ENCODE results near the gene CBX7.

GRCh38 chr22:39117585-39118191, 34.8 kb downstream of the CBX7 start:
- TF ChIP-seq SRF (IDR thresholded peaks at IDR 0.05; ENCODE audit: low read depth, low read length) (no peak), ATF3 (IDR thresholded peaks at IDR 0.05; ENCODE audit: insufficient read depth, low read depth, low read length) (no peak), SP1 (IDR thresholded peaks at IDR 0.05; ENCODE audit: low read depth, low read length) (no peak), CTCF (IDR thresholded peaks at IDR 0.05; ENCODE audit: control extremely low read depth in 1 of 3, insufficient read depth in 1 of 3, low read depth in 1 of 3, low read length in 3 of 3) (peak in 2 of 3 experiments; percentile 55 to 70; a peak in 3 of 4 replicates), RFX5 (IDR thresholded peaks at IDR 0.05; ENCODE audit: borderline replicate concordance, low read depth, low read length) (no peak), POLR2A (IDR thresholded peaks at IDR 0.05; ENCODE audit: control extremely low read depth in 1 of 2, low read depth in 2 of 2, low read length in 2 of 2) (no peak), ZNF274 (IDR thresholded peaks at IDR 0.05; ENCODE audit: borderline replicate concordance, extremely low read depth, low read length) (no peak), POLR2AphosphoS5 (IDR thresholded peaks at IDR 0.05; ENCODE audit: low read depth, low read length) (no peak), CREB1 (IDR thresholded peaks at IDR 0.05) (no peak), RNF2 (IDR thresholded peaks at IDR 0.05; ENCODE audit: borderline replicate concordance, low read depth, low read length, missing control alignments, poor library complexity, severe bottlenecking) (no peak), PHF8 (conservative IDR thresholded peaks at IDR 0.05; ENCODE audit: low read depth, low read length) (no peak), GABPA (IDR thresholded peaks at IDR 0.05; ENCODE audit: borderline replicate concordance, insufficient read depth, low read length) (no peak)
